ENCODE data around the gene RAD51B. TPM values are rescaled to one million over a fixed set of nuclear protein-coding genes. Genes with fewer than 3 reads are reported as not detected.

RAD51B gene
- total and polyA plus RNA-seq, 9 of the 15 experiments (the other 6 are each of a cell fraction or from before 2014, with no cell fraction given): 8.5 to 17.3 (median 11.3) TPM

GRCh38 chr14:68723808-68724268 lies 904.3 kb downstream of the RAD51B start (continued):
- TF ChIP-seq RREB1 (CRISPR knock-in tag; IDR thresholded peaks at IDR 0.05): no peak
- no peak for TF ChIP-seq MYNN (IDR thresholded peaks at IDR 0.05)
- TF ChIP-seq MYNN (CRISPR knock-in tag; IDR thresholded peaks at IDR 0.05): no peak
- TF ChIP-seq CBX1 (IDR thresholded peaks at IDR 0.05; ENCODE audit: low read depth): no peak

- Histone ChIP-seq H3K4me2 (ENCODE audit: insufficient read depth, low read length) (no peak overlapping the region), H3K9me1 (ENCODE audit: control insufficient read depth, insufficient read depth, low read length) (no peaks in the 10 kb centered on the region), H3K79me2 (ENCODE audit: control insufficient read depth, insufficient read depth, low read length) (no peaks in the 10 kb centered on the region), H2AFZ (ENCODE audit: low read depth, low read length) (no peak overlapping the region), H3K27me3 (ENCODE audit: control insufficient read depth in 2 of 2, insufficient read depth in 2 of 2, low read length in 2 of 2) (no peaks in the 10 kb centered on the region), H3K4me3 (no peak overlapping the region), H3K27ac (ENCODE audit: extremely low read depth, low read depth, low read length) (no peak overlapping the region), H4K20me1 (replicated peaks; ENCODE audit: control insufficient read depth, insufficient read depth, low read length) (no peaks in the 10 kb centered on the region), H3K36me3 (ENCODE audit: control insufficient read depth, insufficient read depth, low read length) (no peaks in the 10 kb centered on the region), H3K4me1 (replicated peaks in 1 of 2; ENCODE audit: control insufficient read depth in 2 of 2, insufficient read depth in 2 of 2, low read length in 2 of 2) (peaks cover 0 to 44% of the 10 kb centered on the region in 2 experiments; a peak in 2 of 5 replicates), H3K9ac (ENCODE audit: insufficient read depth in 1 of 2, low read depth in 2 of 2, low read length in 2 of 2) (no peak overlapping the region), H3K9me3 (replicated peaks; ENCODE audit: control insufficient read depth, insufficient read depth, low read depth, low read length) (peaks cover 2% of the 10 kb centered on the region; the same call in 1 of the 2 replicates)
- BruUV-seq (replicated peaks): no TSS peak
- CTCF ChIA-PET (ENCODE audit: low intra/inter-chr PET ratio): no interaction called here
- no peak for ATAC-seq
- no peak for DNase-seq (ENCODE audit: extremely low read depth in 1 of 4, low spot score in 3 of 4)
- no peak for FAIRE-seq
- in situ Hi-C loops (cut with MboI) (loop anchor here (5.0 kb wide), 1 partner anchor 32 kb away; no protein-coding TSS in a partner anchor), intact Hi-C loops (cut with micrococcal nuclease) (loop anchor here (5.0 kb wide), 1 partner anchor 37 kb away; no protein-coding TSS in a partner anchor)
- POLR2A ChIA-PET: no interaction called here
- 88% methylated on average over 3 of the region's 3 CpGs for WGBS (ENCODE audit: insufficient coverage, low coverage, missing lambda C conversion rate)
- TF ChIP-seq STAT5A (IDR thresholded peaks at IDR 0.05; ENCODE audit: borderline replicate concordance, low read length) (no peak), MECOM (CRISPR knock-in tag; IDR thresholded peaks at IDR 0.05) (no peak), PREB (CRISPR knock-in tag; IDR thresholded peaks at IDR 0.05) (no peak), SMARCA4 (IDR thresholded peaks at IDR 0.05) (no peak), ZBTB43 (CRISPR knock-in tag; IDR thresholded peaks at IDR 0.05) (no peak), ZNF436 (CRISPR knock-in tag; IDR thresholded peaks at IDR 0.05) (no peak), TFAP4 (CRISPR knock-in tag; IDR thresholded peaks at IDR 0.05; ENCODE audit: borderline replicate concordance) (no peak)
Observed at GRCh38 chr14:68724914-68725313, 905.3 kb downstream of the RAD51B start.

Measured in K562 (cell line).